ENCODE results near the gene TARBP1. TPM values are rescaled to one million over a fixed set of nuclear protein-coding genes. Genes with fewer than 3 reads are reported as not detected.

TARBP1 gene
- total and polyA plus RNA-seq, 2 of the 8 experiments (the other 6 are each of a cell fraction or from before 2014, with no cell fraction given), result 21.9 to 32.3 TPM

DNA sequence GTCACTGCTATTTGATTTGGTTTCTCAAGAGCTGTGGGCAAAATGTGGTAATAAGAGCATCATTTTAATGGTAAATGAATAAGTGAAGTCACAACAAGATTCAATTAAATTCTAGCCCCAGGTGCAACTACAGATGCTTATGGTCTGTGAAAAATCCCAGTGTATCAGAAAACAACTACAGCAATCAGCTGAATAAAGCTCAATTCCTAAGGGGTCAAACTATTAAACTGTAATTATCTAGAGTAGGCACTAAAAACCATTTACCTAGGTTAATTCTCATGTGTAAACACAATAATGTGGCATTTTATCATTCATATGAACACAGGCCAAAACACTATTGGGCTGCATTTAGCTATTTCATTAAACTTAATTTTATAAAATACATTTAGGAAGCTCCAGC lies 9.6 kb downstream of the TARBP1 start:
- H4K20me1 ChIP-seq (replicated peaks in 1 of 2; ENCODE audit: control insufficient read depth in 1 of 2, insufficient read depth in 2 of 2, low read length in 2 of 2), result no peaks in the 10 kb centered on the region

More for the DNA sequence above, 9.6 kb downstream of the TARBP1 start:
- FAIRE-seq (no peak), DNase-seq (ENCODE audit: low read depth in 1 of 2, low spot score in 2 of 2) (no peak)
- Histone ChIP-seq H3K79me2 (ENCODE audit: control insufficient read depth in 1 of 2, insufficient read depth in 2 of 2, low read length in 2 of 2) (peaks cover 0 to 12% of the 10 kb centered on the region in 2 experiments; a peak in 2 of 4 replicates), H3K4me1 (replicated peaks in 1 of 4; ENCODE audit: control insufficient read depth in 3 of 4, insufficient read depth in 4 of 4, low read length in 3 of 4) (no peaks in the 10 kb centered on the region), H2AK5ac (ENCODE audit: low read depth, low read length) (no peak overlapping the region), H3K18ac (ENCODE audit: extremely low read depth, low read length) (no peak overlapping the region), H3K14ac (ENCODE audit: insufficient read length) (no peak overlapping the region), H3K4me2 (ENCODE audit: insufficient read depth in 1 of 2, low read depth in 2 of 2, low read length in 2 of 2) (no peak overlapping the region), H2BK5ac (ENCODE audit: low read depth, low read length) (no peak overlapping the region), H3K9ac (replicated peaks in 1 of 4; ENCODE audit: extremely low read depth in 1 of 4, low read depth in 3 of 4, low read length in 3 of 4) (no peak overlapping the region), H2BK15ac (ENCODE audit: low read length) (no peak overlapping the region), H2BK12ac (ENCODE audit: low read depth, low read length) (no peak overlapping the region), H3K79me1 (ENCODE audit: low read depth, low read length) (peaks cover 2% of the 10 kb centered on the region; the same call in 1 of the 2 replicates), H3K4me3 (ENCODE audit: extremely low read depth in 1 of 4, insufficient read depth in 2 of 4, low read depth in 3 of 4, low read length in 4 of 4) (no peak overlapping the region), H3K4ac (replicated peaks; ENCODE audit: insufficient read length, low read depth, low read length) (no peak overlapping the region), H4K91ac (replicated peaks; ENCODE audit: insufficient read length, low read length) (no peak overlapping the region), H2BK120ac (replicated peaks; ENCODE audit: low read depth, low read length) (no peak overlapping the region), H3K23ac (ENCODE audit: insufficient read length) (no peak overlapping the region), H2AFZ (ENCODE audit: low read length) (no peak overlapping the region), H2BK20ac (ENCODE audit: low read length) (no peak overlapping the region), H3K27me3 (replicated peaks in 1 of 4; ENCODE audit: control insufficient read depth in 3 of 4, extremely low read depth in 1 of 4, insufficient read depth in 3 of 4, low read length in 3 of 4) (no peaks in the 10 kb centered on the region), H4K5ac (ENCODE audit: insufficient read length, low read depth, low read length) (no peak overlapping the region), H3K9me3 (ENCODE audit: insufficient read depth in 2 of 2, low read depth in 1 of 2, low read length in 1 of 2) (no peaks in the 10 kb centered on the region), H3K36me3 (ENCODE audit: control insufficient read depth in 2 of 4, insufficient read depth in 4 of 4, low read length in 3 of 4) (peaks cover 0 to 5% (median 1%) of the 10 kb centered on the region in 4 experiments; a peak in 2 of 8 replicates), H3K56ac (replicated peaks; ENCODE audit: insufficient read length, low read depth, low read length) (no peak overlapping the region), H4K8ac (ENCODE audit: extremely low read depth, insufficient read depth, low read length) (no peak overlapping the region), H3K27ac (ENCODE audit: low read depth, low read length) (no peak overlapping the region), H3K23me2 (ENCODE audit: low read depth, low read length) (no peaks in the 10 kb centered on the region)
- ChIA-PET POLR2A (ENCODE audit: partially characterized antibody) (interaction anchor here (1.2 kb wide), 1 partner anchor 9 kb away, joined by 4 read pairs; the partner anchor contains the start of gene TARBP1), CTCF (ENCODE audit: partially characterized antibody) (interaction anchor here (0.9 kb wide), 1 partner anchor 9 kb away, joined by 3 read pairs; no protein-coding TSS in a partner anchor)
- TF ChIP-seq CEBPB (IDR thresholded peaks at IDR 0.05; ENCODE audit: low read depth, low read length), result no peak
- no peak for TF ChIP-seq SRF (IDR thresholded peaks at IDR 0.05; ENCODE audit: low read depth, low read length)
- no peak for TF ChIP-seq SP1 (IDR thresholded peaks at IDR 0.05; ENCODE audit: low read depth, low read length)
